Measurements from ENCODE around the gene CHRM3. TPM values are rescaled to one million over a fixed set of nuclear protein-coding genes. Genes with fewer than 3 reads are reported as not detected.

Gene CHRM3
- total RNA-seq, 1 donor from 2014 or later, result 1.1 TPM

- H3K9me3 ChIP-seq (ENCODE audit: insufficient read depth, low read depth, low read length), result no peaks in the 10 kb centered on the region
- H3K4me2 ChIP-seq (ENCODE audit: low read length), result no peak overlapping the region
- H2AFZ ChIP-seq (ENCODE audit: low read depth, low read length), result no peak overlapping the region
- peaks cover 9% of the 10 kb centered on the region for H3K4me1 ChIP-seq (ENCODE audit: insufficient read depth, low read length)
- H3K4me3 ChIP-seq (ENCODE audit: insufficient read depth, low read depth, low read length), result no peak overlapping the region
- H3K79me2 ChIP-seq (ENCODE audit: insufficient read depth, low read length), result no peaks in the 10 kb centered on the region
- FAIRE-seq (no peak), DNase-seq (ENCODE audit: low read depth) (no peak)
- Mint-ChIP-seq H3K9me3 (ENCODE audit: unreplicated experiment) (peaks cover 2% of the 10 kb centered on the region), H3K4me3 (ENCODE audit: unreplicated experiment) (no peak overlapping the region), H3K4me1 (ENCODE audit: low read depth, unreplicated experiment) (no peaks in the 10 kb centered on the region), H3K27me3 (ENCODE audit: low read depth, unreplicated experiment) (peaks cover 35% of the 10 kb centered on the region), H3K36me3 (ENCODE audit: low read depth, unreplicated experiment) (no peaks in the 10 kb centered on the region), H3K27ac (ENCODE audit: unreplicated experiment) (no peak overlapping the region)
- H3K27ac ChIP-seq (ENCODE audit: low read depth, low read length), result no peak overlapping the region
- H3K27me3 ChIP-seq (ENCODE audit: insufficient read depth, low read length), result peaks cover 32% of the 10 kb centered on the region
- H4K20me1 ChIP-seq (ENCODE audit: insufficient read depth, low read length), result no peaks in the 10 kb centered on the region
- no peak overlapping the region for H3K9ac ChIP-seq (ENCODE audit: low read length)
- TF ChIP-seq EZH2 (IDR thresholded peaks at IDR 0.05; ENCODE audit: insufficient read depth, low read length) (no peak), CTCF (IDR thresholded peaks at IDR 0.05; ENCODE audit: insufficient read depth, low read depth, low read length) (no peak)
- no peaks in the 10 kb centered on the region for H3K36me3 ChIP-seq (ENCODE audit: insufficient read depth, low read length)
Measured at GRCh38 chr1:239383714-239384113, 2.7 kb upstream of the CHRM3 start.

- DNase-seq (ENCODE audit: low read depth), result no peak
Measured at GRCh38 chr1:239387304-239388158, 1.2 kb downstream of the CHRM3 start.

More at GRCh38 chr1:239387304-239388158, 1.2 kb downstream of the CHRM3 start:
- H3K27ac Mint-ChIP-seq (ENCODE audit: unreplicated experiment), result no peak overlapping the region
- FAIRE-seq, result no peak
- H3K9me3 Mint-ChIP-seq (ENCODE audit: unreplicated experiment), result no peaks in the 10 kb centered on the region
- peaks cover 44% of the 10 kb centered on the region for H3K27me3 Mint-ChIP-seq (ENCODE audit: low read depth, unreplicated experiment)
- Histone ChIP-seq H3K27ac (ENCODE audit: low read depth, low read length) (no peak overlapping the region), H3K4me1 (ENCODE audit: insufficient read depth, low read length) (peaks cover 9% of the 10 kb centered on the region), H3K9ac (ENCODE audit: low read length) (peak overlapping the region; percentile 39), H3K4me3 (ENCODE audit: insufficient read depth, low read depth, low read length) (peak overlapping the region; percentile 49), H3K4me2 (ENCODE audit: low read length) (peak overlapping the region; percentile 86), H3K36me3 (ENCODE audit: insufficient read depth, low read length) (no peaks in the 10 kb centered on the region), H2AFZ (ENCODE audit: low read depth, low read length) (peak overlapping the region; percentile 86), H3K27me3 (ENCODE audit: insufficient read depth, low read length) (peaks cover 32% of the 10 kb centered on the region), H4K20me1 (ENCODE audit: insufficient read depth, low read length) (no peaks in the 10 kb centered on the region), H3K79me2 (ENCODE audit: insufficient read depth, low read length) (no peaks in the 10 kb centered on the region), H3K9me3 (ENCODE audit: insufficient read depth, low read depth, low read length) (no peaks in the 10 kb centered on the region)
- H3K36me3 Mint-ChIP-seq (ENCODE audit: low read depth, unreplicated experiment), result no peaks in the 10 kb centered on the region
- H3K4me3 Mint-ChIP-seq (ENCODE audit: unreplicated experiment), result peak overlapping the region; percentile 93
- peak; percentile 68 for TF ChIP-seq EZH2 (IDR thresholded peaks at IDR 0.05; ENCODE audit: insufficient read depth, low read length)
- no peak for TF ChIP-seq CTCF (IDR thresholded peaks at IDR 0.05; ENCODE audit: insufficient read depth, low read depth, low read length)
- no peaks in the 10 kb centered on the region for H3K4me1 Mint-ChIP-seq (ENCODE audit: low read depth, unreplicated experiment)

Data from astrocyte (in vitro differentiated cells and primary cell).